ENCODE measurements around the gene THAP3. TPM values are rescaled to one million over a fixed set of nuclear protein-coding genes. Genes with fewer than 3 reads are reported as not detected.

The THAP3 gene
- total and polyA plus RNA-seq, 9 of the 15 experiments (the other 6 are each of a cell fraction or from before 2014, with no cell fraction given), result 1.9 to 31.2 (median 18.2) TPM

DNA sequence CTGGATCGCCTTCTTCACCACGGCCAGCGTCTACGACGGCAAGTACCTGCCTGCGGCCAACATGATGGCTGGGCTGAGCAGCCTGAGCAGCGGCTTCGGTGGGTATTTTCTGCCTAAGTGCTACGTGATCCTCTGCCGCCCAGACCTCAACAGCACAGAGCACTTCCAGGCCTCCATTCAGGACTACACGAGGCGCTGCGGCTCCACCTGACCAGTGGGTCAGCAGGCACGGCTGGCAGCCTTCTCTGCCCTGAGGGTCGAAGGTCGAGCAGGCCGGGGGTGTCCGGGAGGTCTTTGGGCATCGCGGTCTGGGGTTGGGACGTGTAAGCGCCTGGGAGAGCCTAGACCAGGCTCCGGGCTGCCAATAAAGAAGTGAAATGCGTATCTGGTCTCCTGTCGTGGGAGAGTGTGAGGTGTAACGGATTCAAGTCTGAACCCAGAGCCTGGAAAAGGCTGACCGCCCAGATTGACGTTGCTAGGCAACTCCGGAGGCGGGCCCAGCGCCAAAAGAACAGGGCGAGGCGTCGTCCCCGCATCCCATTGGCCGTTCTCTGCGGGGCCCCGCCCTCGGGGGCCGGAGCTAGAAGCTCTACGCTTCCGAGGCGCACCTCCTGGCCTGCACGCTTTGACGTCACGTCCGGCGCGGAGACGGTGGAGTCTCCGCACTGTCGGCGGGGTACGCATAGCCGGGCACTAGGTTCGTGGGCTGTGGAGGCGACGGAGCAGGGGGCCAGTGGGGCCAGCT is 45.1 kb upstream of the THAP3 start, which contains the start of gene ZBTB48 (continued):
- TF ChIP-seq USF1 (CRISPR knock-in tag; IDR thresholded peaks at IDR 0.05) (peak; percentile 62; the same call in 1 of the 2 replicates), YBX1 (IDR thresholded peaks at IDR 0.05) (no peak), PHB2 (IDR thresholded peaks at IDR 0.05; ENCODE audit: low read depth) (no peak), PTRF (tag; IDR thresholded peaks at IDR 0.05) (no peak), ZC3H8 (IDR thresholded peaks at IDR 0.05) (no peak), ZNF395 (CRISPR knock-in tag; IDR thresholded peaks at IDR 0.05) (no peak), ELF2 (CRISPR knock-in tag; IDR thresholded peaks at IDR 0.05) (no peak), ZBTB12 (CRISPR knock-in tag; IDR thresholded peaks at IDR 0.05) (peak; percentile 90), ZNF165 (CRISPR knock-in tag; IDR thresholded peaks at IDR 0.05; ENCODE audit: borderline replicate concordance) (no peak), FUS (optimal IDR thresholded peaks at IDR 0.05; ENCODE audit: low read depth, low read length) (no peak), KDM5B (IDR thresholded peaks at IDR 0.05; ENCODE audit: insufficient replicate concordance, low read depth, low read length) (peak; percentile 96), ATF4 (CRISPR knock-in tag; IDR thresholded peaks at IDR 0.05) (no peak), CEBPG (CRISPR knock-in tag; IDR thresholded peaks at IDR 0.05) (no peak), CEBPG (tag; conservative IDR thresholded peaks at IDR 0.05 in 1 of 2, IDR thresholded peaks at IDR 0.05 in 1 of 2) (no peak), KDM4B (IDR thresholded peaks at IDR 0.05; ENCODE audit: borderline replicate concordance in 2 of 2, low read depth in 1 of 2) (0 out of 4 replicates have a peak, but pooled peaks of 1 of the 2 experiments have one; percentile 58), NFXL1 (CRISPR knock-in tag; IDR thresholded peaks at IDR 0.05) (no peak), TBP (optimal IDR thresholded peaks at IDR 0.05; ENCODE audit: low read depth, low read length) (peak; percentile 78), MYBL2 (IDR thresholded peaks at IDR 0.05; ENCODE audit: low read depth) (no peak), MYBL2 (CRISPR knock-in tag; IDR thresholded peaks at IDR 0.05; ENCODE audit: borderline replicate concordance) (no peak), HDAC8 (tag; IDR thresholded peaks at IDR 0.05) (no peak), IRF2 (CRISPR knock-in tag; IDR thresholded peaks at IDR 0.05) (no peak), NCOR1 (IDR thresholded peaks at IDR 0.05) (no peak), NEUROD1 (IDR thresholded peaks at IDR 0.05; ENCODE audit: borderline replicate concordance, low read depth, low read length, partially characterized antibody) (peak; percentile 62), KLF1 (tag; IDR thresholded peaks at IDR 0.05) (no peak)
- TF ChIP-seq, protein P1, sequence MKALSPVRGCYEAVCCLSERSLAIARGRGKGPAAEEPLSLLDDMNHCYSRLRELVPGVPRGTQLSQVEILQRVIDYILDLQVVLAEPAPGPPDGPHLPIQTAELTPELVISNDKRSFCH (CRISPR knock-in tag; IDR thresholded peaks at IDR 0.05), result no peak
- TF ChIP-seq, protein P1 (tag; IDR thresholded peaks at IDR 0.05), result no peak

Data from K562 (cell line).